ENCODE results near the gene PDZRN4.

DNA sequence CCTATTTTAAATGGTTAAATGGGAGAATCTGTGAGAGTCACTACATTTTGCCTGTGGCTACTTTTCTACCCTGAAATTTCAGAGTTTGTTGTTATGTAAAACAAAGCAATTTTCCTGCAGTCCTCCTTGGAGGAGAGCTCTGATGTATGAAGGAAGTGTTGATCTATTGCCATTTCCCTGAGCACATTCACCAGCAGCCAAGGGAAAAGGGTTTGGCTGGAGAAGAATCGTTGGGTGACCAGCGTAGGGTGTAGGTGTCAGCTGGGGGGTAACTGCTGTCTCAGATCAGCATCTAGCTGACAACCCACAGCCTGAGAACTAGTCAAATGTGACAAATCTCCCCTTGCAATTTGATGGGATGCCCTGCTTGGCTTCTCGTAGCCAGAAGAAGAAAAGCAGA is 230.5 kb downstream of the PDZRN4 start:
- TF ChIP-seq POLR2AphosphoS5 (IDR thresholded peaks at IDR 0.05; ENCODE audit: low read depth, low read length) (no peak), TAF1 (IDR thresholded peaks at IDR 0.05; ENCODE audit: borderline replicate concordance, insufficient read depth, low read length) (no peak), SIN3A (IDR thresholded peaks at IDR 0.05; ENCODE audit: borderline replicate concordance, insufficient read depth, low read length) (no peak)

Measured in PFSK-1 (cell line).